Hindlimb muscle (tissue), 1 donor: ENCODE measurements around the gene KRTAP26-1. TPM values are rescaled to one million over a fixed set of nuclear protein-coding genes. Genes with fewer than 3 reads are reported as not detected.
A peak's percentile ranks its signal among the peaks of the same experiment; 100 is the strongest.

Experiments
- DNase-seq: peaks from one replicate; pipeline ENCODE4 v3.0.0-alpha.2; 2013
- polyA plus RNA-seq: library from polyadenylated mRNA; unstranded; fragments of 120-200 nt; gene quantifications from one replicate; pipeline ENCODE4 v1.2.1, GENCODE V29; 2013; ENCODE audit not compliant: insufficient read length

KRTAP26-1 gene
- polyA plus RNA-seq, 1 donor, result not detected

DNA sequence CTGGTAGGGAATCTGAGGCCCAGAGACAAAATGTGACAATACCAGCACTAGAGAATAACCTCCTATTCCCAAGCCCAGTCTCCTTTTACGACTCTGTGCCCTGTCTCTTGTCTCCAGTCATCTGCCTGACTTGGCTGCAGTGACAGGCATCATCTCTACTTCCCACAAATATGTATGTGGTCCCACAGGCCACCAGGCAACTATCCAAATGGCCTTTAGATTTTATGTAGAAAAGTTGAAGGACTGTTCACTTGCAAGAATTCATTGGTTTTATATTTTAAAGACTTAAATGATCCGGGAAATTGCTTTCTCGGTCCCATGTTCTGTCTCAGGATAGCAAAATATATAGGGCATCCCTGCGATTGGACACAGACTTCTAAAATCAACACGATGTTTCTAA is 49.0 kb downstream of the KRTAP26-1 start:
- DNase-seq, result peak; percentile 30

DNA sequence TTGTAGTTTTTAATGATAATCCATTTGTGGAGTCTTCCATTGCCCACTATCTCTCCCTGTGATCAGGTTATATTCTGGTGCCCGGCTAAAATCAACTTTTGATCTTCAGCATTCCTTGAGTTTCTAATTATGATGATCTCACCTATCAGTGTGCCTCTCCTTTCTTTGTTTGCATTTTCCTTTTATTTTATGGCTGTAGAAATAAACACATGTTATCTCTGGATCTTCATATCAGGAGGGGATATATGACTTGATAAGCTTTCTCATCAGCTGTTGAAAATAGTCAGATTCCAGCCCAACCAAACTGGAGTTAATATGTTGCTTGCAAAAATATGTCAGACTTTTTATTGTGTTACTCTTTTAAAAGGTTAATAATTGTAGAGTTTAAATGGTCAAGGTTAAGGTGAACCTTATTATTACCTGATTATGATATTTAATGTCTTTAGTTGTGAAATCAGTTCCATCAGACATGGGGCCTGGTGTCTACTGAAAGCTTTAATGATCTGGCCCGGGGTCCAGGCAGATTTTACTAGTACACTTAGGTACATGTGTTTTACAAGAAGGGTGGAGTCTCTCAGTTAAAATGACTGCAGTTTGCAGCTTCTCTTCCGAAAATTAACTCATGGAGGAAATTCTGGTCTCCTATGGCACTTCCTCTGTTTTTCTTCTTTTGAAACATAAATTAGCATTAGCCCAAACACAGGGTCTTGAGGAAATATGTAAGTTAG is 50.1 kb downstream of the KRTAP26-1 start:
- DNase-seq, result no peak

Other genes starting within 250 kb of the KRTAP26-1 start
- not detected for gene CLDN17, start 153.5 kb downstream of the KRTAP26-1 start, polyA plus RNA-seq
- gene CLDN8, start 104.2 kb downstream of the KRTAP26-1 start, polyA plus RNA-seq, result not detected
- not detected for gene KRTAP24-1, start 37.4 kb downstream of the KRTAP26-1 start, polyA plus RNA-seq
- gene KRTAP25-1, start 30.8 kb downstream of the KRTAP26-1 start, polyA plus RNA-seq, result not detected
- not detected for gene KRTAP27-1, start 17.4 kb upstream of the KRTAP26-1 start, polyA plus RNA-seq
- not detected for gene KRTAP23-1, start 28.3 kb upstream of the KRTAP26-1 start, polyA plus RNA-seq
- gene KRTAP13-2, start 52.0 kb upstream of the KRTAP26-1 start, polyA plus RNA-seq, result not detected
- gene KRTAP13-1, start 75.7 kb upstream of the KRTAP26-1 start, polyA plus RNA-seq, result not detected
- not detected for gene KRTAP13-3, start 105.6 kb upstream of the KRTAP26-1 start, polyA plus RNA-seq
- gene KRTAP13-4, start 109.9 kb upstream of the KRTAP26-1 start, polyA plus RNA-seq, result not detected
- gene KRTAP15-1, start 120.0 kb upstream of the KRTAP26-1 start, polyA plus RNA-seq, result not detected
- gene KRTAP19-1, start 160.1 kb upstream of the KRTAP26-1 start, polyA plus RNA-seq, result not detected
- not detected for gene KRTAP19-2, start 167.1 kb upstream of the KRTAP26-1 start, polyA plus RNA-seq
- not detected for gene KRTAP19-3, start 171.7 kb upstream of the KRTAP26-1 start, polyA plus RNA-seq
- gene KRTAP19-4, start 176.8 kb upstream of the KRTAP26-1 start, polyA plus RNA-seq, result not detected
- not detected for gene KRTAP19-5, start 181.8 kb upstream of the KRTAP26-1 start, polyA plus RNA-seq
- not detected for gene KRTAP19-6, start 221.5 kb upstream of the KRTAP26-1 start, polyA plus RNA-seq
- gene KRTAP19-7, start 241.0 kb upstream of the KRTAP26-1 start, polyA plus RNA-seq, result not detected